ENCODE results near the gene F11R.
A peak's percentile ranks its signal among the peaks of the same experiment; 100 is the strongest.
"Not testable (repeated sequence)": the region's sequence is repeated elsewhere in the genome, so short reads cannot be mapped to it uniquely, and the experiment has no call there.

F11R gene

GRCh38 chr1:160956966-160957365 is 64.0 kb downstream of the F11R start:
- DNase-seq = no peak

- DNase-seq = peak; percentile 56
These were observed 66.5 kb downstream of the F11R start, which contains the start of gene ITLN2 for GRCh38 chr1:160954158-160955104. Gene ITLN2, minus strand, starts transcription at chr1:160954809. Its CDS starts 68 bp downstream, at chr1:160954741.

- DNase-seq = no peak
These were observed 67.9 kb downstream of the F11R start for GRCh38 chr1:160953030-160953429.

- no peak for DNase-seq
These were observed 68.8 kb downstream of the F11R start for GRCh38 chr1:160952129-160952510.

- peak; percentile 58 for DNase-seq
These were observed 69.4 kb downstream of the F11R start for GRCh38 chr1:160951443-160952128.

GRCh38 chr1:160950657-160951056 is 70.3 kb downstream of the F11R start:
- DNase-seq = no peak

- DNase-seq = no peak
These were observed 71.1 kb downstream of the F11R start for GRCh38 chr1:160949881-160950280.

GRCh38 chr1:160949216-160949880 is 71.6 kb downstream of the F11R start:
- not testable (repeated sequence) for DNase-seq

- DNase-seq = not testable (repeated sequence)
These were observed 73.7 kb downstream of the F11R start for GRCh38 chr1:160947174-160947759.

- not testable (repeated sequence) for DNase-seq
These were observed 75.1 kb downstream of the F11R start for GRCh38 chr1:160945881-160946280.

All from 8988T (cell line).